ENCODE measurements around the gene MCTP1.

GRCh38 chr5:94740286-94740685, 544.6 kb downstream of the MCTP1 start:
- TF ChIP-seq CTCF (IDR thresholded peaks at IDR 0.05; ENCODE audit: low read depth, low read length, poor library complexity, severe bottlenecking) (no peak), EZH2phosphoT487 (IDR thresholded peaks at IDR 0.05; ENCODE audit: borderline replicate concordance, low read length) (no peak)
